Measurements from ENCODE around the gene DDX39B. TPM values are rescaled to one million over a fixed set of nuclear protein-coding genes. Genes with fewer than 3 reads are reported as not detected.

Gene DDX39B
- total and polyA plus RNA-seq, 2 of the 8 experiments (the other 6 are each of a cell fraction or from before 2014, with no cell fraction given) = 780 to 1,164 TPM

GRCh38 chr6:31587791-31588777 lies 46.3 kb upstream of the DDX39B start:
- WGBS, 2 experiments (ENCODE audit: extremely low coverage in 1 of 2, insufficient coverage in 1 of 2, insufficient read length in 1 of 2, insufficient replicate concordance in 2 of 2, low coverage in 1 of 2, low lambda C conversion rate in 2 of 2, missing lambda C conversion rate in 1 of 2) = 84% methylated on average over 8 of the region's 12 CpGs; no CpG with 5 or more reads in 1 of the 2 experiments
- CTCF ChIA-PET (ENCODE audit: partially characterized antibody) = interaction anchor here (0.7 to 22.0 kb wide), 10 partner anchors 4 to 69 kb away, joined by 3 to 640 read pairs (median 8); partner anchors contain the start of genes AIF1, ATP6V1G2, LST1 and LTB

More at GRCh38 chr6:31587791-31588777, 46.3 kb upstream of the DDX39B start:
- Histone ChIP-seq H3K4me2 (ENCODE audit: insufficient read depth in 1 of 2, low read depth in 2 of 2, low read length in 2 of 2) (no peak overlapping the region), H3K9ac (replicated peaks in 1 of 4; ENCODE audit: extremely low read depth in 1 of 4, low read depth in 3 of 4, low read length in 3 of 4) (no peak overlapping the region), H4K20me1 (replicated peaks in 1 of 2; ENCODE audit: control insufficient read depth in 1 of 2, insufficient read depth in 2 of 2, low read length in 2 of 2) (no peaks in the 10 kb centered on the region), H2BK20ac (ENCODE audit: low read length) (no peak overlapping the region), H4K5ac (ENCODE audit: insufficient read length, low read depth, low read length) (no peak overlapping the region), H3K18ac (ENCODE audit: extremely low read depth, low read length) (no peak overlapping the region), H4K91ac (replicated peaks; ENCODE audit: insufficient read length, low read length) (no peak overlapping the region), H3K79me2 (ENCODE audit: control insufficient read depth in 1 of 2, insufficient read depth in 2 of 2, low read length in 2 of 2) (no peaks in the 10 kb centered on the region), H2AK5ac (ENCODE audit: low read depth, low read length) (no peak overlapping the region), H3K79me1 (ENCODE audit: low read depth, low read length) (no peaks in the 10 kb centered on the region), H3K36me3 (ENCODE audit: control insufficient read depth in 2 of 4, insufficient read depth in 4 of 4, low read length in 3 of 4) (no peaks in the 10 kb centered on the region), H3K23ac (ENCODE audit: insufficient read length) (no peak overlapping the region), H3K4me3 (ENCODE audit: extremely low read depth in 1 of 4, insufficient read depth in 2 of 4, low read depth in 3 of 4, low read length in 4 of 4) (no peak overlapping the region), H3K14ac (ENCODE audit: insufficient read length) (no peak overlapping the region), H2BK15ac (ENCODE audit: low read length) (no peak overlapping the region), H2BK120ac (replicated peaks; ENCODE audit: low read depth, low read length) (no peak overlapping the region), H3K56ac (replicated peaks; ENCODE audit: insufficient read length, low read depth, low read length) (no peak overlapping the region), H3K4me1 (replicated peaks in 1 of 4; ENCODE audit: control insufficient read depth in 3 of 4, insufficient read depth in 4 of 4, low read length in 3 of 4) (peaks cover 0 to 4% (median 0%) of the 10 kb centered on the region in 4 experiments; a peak in 1 of 7 replicates), H3K4ac (replicated peaks; ENCODE audit: insufficient read length, low read depth, low read length) (no peak overlapping the region), H4K8ac (ENCODE audit: extremely low read depth, insufficient read depth, low read length) (no peak overlapping the region; the same call in 1 of the 2 replicates), H3K23me2 (ENCODE audit: low read depth, low read length) (0 out of 2 replicates have a peak, but pooled peaks cover 2% of the 10 kb centered on the region), H3K27ac (ENCODE audit: low read depth, low read length) (no peak overlapping the region), H2BK5ac (ENCODE audit: low read depth, low read length) (no peak overlapping the region), H3K9me3 (ENCODE audit: insufficient read depth in 2 of 2, low read depth in 1 of 2, low read length in 1 of 2) (no peaks in the 10 kb centered on the region), H2BK12ac (ENCODE audit: low read depth, low read length) (no peak overlapping the region), H3K27me3 (replicated peaks in 1 of 4; ENCODE audit: control insufficient read depth in 3 of 4, extremely low read depth in 1 of 4, insufficient read depth in 3 of 4, low read length in 3 of 4) (no peaks in the 10 kb centered on the region), H2AFZ (ENCODE audit: low read length) (no peak overlapping the region)
- FAIRE-seq (no peak), DNase-seq (ENCODE audit: low read depth in 1 of 2, low spot score in 2 of 2) (no peak)
- POLR2A ChIA-PET (ENCODE audit: partially characterized antibody) = interaction anchor here (0.6 to 3.9 kb wide), 12 partner anchors 8 to 59 kb away, joined by 3 to 16 read pairs (median 5); partner anchors contain the start of genes ATP6V1G2, DDX39B, MCCD1 and NFKBIL1
- TF ChIP-seq POLR2AphosphoS5 (IDR thresholded peaks at IDR 0.05; ENCODE audit: low read depth, low read length) (no peak), GTF2F1 (IDR thresholded peaks at IDR 0.05; ENCODE audit: borderline replicate concordance, low read depth, low read length) (no peak), ASH2L (IDR thresholded peaks at IDR 0.05; ENCODE audit: low read length) (no peak)

Measured in H1 (cell line).